ENCODE measurements around the gene CSTF2.

- TF ChIP-seq TEAD4 (IDR thresholded peaks at IDR 0.05) (no peak), FOXM1 (IDR thresholded peaks at IDR 0.05; ENCODE audit: borderline replicate concordance, low read depth) (no peak), MAX (IDR thresholded peaks at IDR 0.05) (no peak), REST (IDR thresholded peaks at IDR 0.05; ENCODE audit: low read depth) (no peak), RAD21 (IDR thresholded peaks at IDR 0.05; ENCODE audit: low read depth) (no peak), CREB1 (IDR thresholded peaks at IDR 0.05; ENCODE audit: low read depth) (no peak), EGR1 (IDR thresholded peaks at IDR 0.05) (no peak), EP300 (IDR thresholded peaks at IDR 0.05; ENCODE audit: borderline replicate concordance) (no peak), TCF12 (IDR thresholded peaks at IDR 0.05; ENCODE audit: low read depth) (no peak), YY1 (IDR thresholded peaks at IDR 0.05; ENCODE audit: low read depth) (no peak), ZBTB7A (IDR thresholded peaks at IDR 0.05; ENCODE audit: low read depth) (no peak)
Measured at GRCh38 chrX:100797359-100797758, 22.8 kb upstream of the CSTF2 start.

Measured in Ishikawa (cell line).